Measurements from ENCODE around the gene PTPRK. TPM values are rescaled to one million over a fixed set of nuclear protein-coding genes. Genes with fewer than 3 reads are reported as not detected.

PTPRK gene
- total RNA-seq, 4 donors from 2014 or later = 88.0 to 187 (median 136) TPM

- Histone ChIP-seq H3K4me3 (no peak overlapping the region), H3K36me3 (peaks cover 0 to 25% (median 8%) of the 10 kb centered on the region in 4 donors), H3K27me3 (no peaks in the 10 kb centered on the region), H3K9me3 (no peaks in the 10 kb centered on the region), H3K27ac (no peak overlapping the region), H3K4me1 (no peaks in the 10 kb centered on the region)
- 77 to 79% methylated on average over 3 of the region's 3 CpGs for WGBS, 2 donors (ENCODE audit: low coverage in 1 of 2)
- in situ Hi-C loops (cut with MboI; ENCODE audit: low pct_ligation_motif_present in 1 of 4, low pct_unique_long_range_greater_than_20kb in 1 of 4, low sequenced_read_pairs in 3 of 4) = no loop called here
- intact Hi-C loops (cut with DNase I; ENCODE audit: low total_unique reads) = no loop called here
- TF ChIP-seq EP300 (IDR thresholded peaks at IDR 0.05; ENCODE audit: low read depth) (no peak), POLR2A (IDR thresholded peaks at IDR 0.05) (no peak)
- no peak for DNase-seq
Observed at GRCh38 chr6:127969701-127970100, 550.7 kb downstream of the PTPRK start.

DNA sequence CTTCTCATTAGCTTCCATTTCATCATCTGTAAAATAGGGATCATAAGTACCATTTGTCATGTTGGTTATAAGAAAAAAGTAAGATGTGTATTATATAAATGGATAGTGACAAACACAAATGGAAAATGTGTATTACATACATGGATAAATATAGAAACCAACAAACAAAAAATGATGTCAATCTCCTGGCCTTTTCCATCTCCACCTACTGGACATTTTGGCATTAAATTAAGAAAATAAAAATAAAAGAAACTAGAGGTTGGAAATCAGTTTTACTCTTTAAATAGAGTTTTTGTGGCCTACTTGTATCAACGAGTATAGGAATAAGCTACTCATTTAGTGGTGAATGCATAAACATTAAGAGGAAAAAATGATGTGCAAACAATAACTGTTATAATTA, 552.0 kb downstream of the PTPRK start:
- TF ChIP-seq EP300 (IDR thresholded peaks at IDR 0.05; ENCODE audit: low read depth) = no peak
- TF ChIP-seq POLR2A (IDR thresholded peaks at IDR 0.05) = no peak
- TF ChIP-seq, protein P1, sequence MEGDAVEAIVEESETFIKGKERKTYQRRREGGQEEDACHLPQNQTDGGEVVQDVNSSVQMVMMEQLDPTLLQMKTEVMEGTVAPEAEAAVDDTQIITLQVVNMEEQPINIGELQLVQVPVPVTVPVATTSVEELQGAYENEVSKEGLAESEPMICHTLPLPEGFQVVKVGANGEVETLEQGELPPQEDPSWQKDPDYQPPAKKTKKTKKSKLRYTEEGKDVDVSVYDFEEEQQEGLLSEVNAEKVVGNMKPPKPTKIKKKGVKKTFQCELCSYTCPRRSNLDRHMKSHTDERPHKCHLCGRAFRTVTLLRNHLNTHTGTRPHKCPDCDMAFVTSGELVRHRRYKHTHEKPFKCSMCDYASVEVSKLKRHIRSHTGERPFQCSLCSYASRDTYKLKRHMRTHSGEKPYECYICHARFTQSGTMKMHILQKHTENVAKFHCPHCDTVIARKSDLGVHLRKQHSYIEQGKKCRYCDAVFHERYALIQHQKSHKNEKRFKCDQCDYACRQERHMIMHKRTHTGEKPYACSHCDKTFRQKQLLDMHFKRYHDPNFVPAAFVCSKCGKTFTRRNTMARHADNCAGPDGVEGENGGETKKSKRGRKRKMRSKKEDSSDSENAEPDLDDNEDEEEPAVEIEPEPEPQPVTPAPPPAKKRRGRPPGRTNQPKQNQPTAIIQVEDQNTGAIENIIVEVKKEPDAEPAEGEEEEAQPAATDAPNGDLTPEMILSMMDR (IDR thresholded peaks at IDR 0.05) = no peak
- no peak for TF ChIP-seq POLR2AphosphoS5 (IDR thresholded peaks at IDR 0.05)
- DNase-seq = no peak
- Histone ChIP-seq H3K27ac (no peak overlapping the region), H3K4me1 (no peaks in the 10 kb centered on the region), H3K9me3 (no peaks in the 10 kb centered on the region), H3K27me3 (no peaks in the 10 kb centered on the region), H3K36me3 (peaks cover 0 to 25% (median 8%) of the 10 kb centered on the region in 4 donors), H3K4me3 (no peak overlapping the region)
- WGBS, 2 donors (ENCODE audit: low coverage in 1 of 2) = 81 to 82% methylated on average over 1 of the region's 1 CpG
- in situ Hi-C loops (cut with MboI; ENCODE audit: low pct_ligation_motif_present in 1 of 4, low pct_unique_long_range_greater_than_20kb in 1 of 4, low sequenced_read_pairs in 3 of 4) (no loop called here), intact Hi-C loops (cut with DNase I; ENCODE audit: low total_unique reads) (no loop called here)

- Histone ChIP-seq H3K9me3 (no peaks in the 10 kb centered on the region), H3K4me3 (no peak overlapping the region), H3K36me3 (peaks cover 0 to 20% (median 8%) of the 10 kb centered on the region in 4 donors), H3K4me1 (no peaks in the 10 kb centered on the region), H3K27ac (no peak overlapping the region), H3K27me3 (no peaks in the 10 kb centered on the region)
- 84 to 91% methylated on average over 2 to 3 of the region's 3 CpGs for WGBS, 2 donors (ENCODE audit: low coverage in 1 of 2)
- in situ Hi-C loops (cut with MboI; ENCODE audit: low pct_ligation_motif_present in 1 of 4, low pct_unique_long_range_greater_than_20kb in 1 of 4, low sequenced_read_pairs in 3 of 4) = no loop called here
- no peak for DNase-seq
- TF ChIP-seq EP300 (IDR thresholded peaks at IDR 0.05; ENCODE audit: low read depth) (no peak), POLR2AphosphoS5 (IDR thresholded peaks at IDR 0.05) (no peak), POLR2A (IDR thresholded peaks at IDR 0.05) (no peak)
- TF ChIP-seq, protein P1 (IDR thresholded peaks at IDR 0.05) = no peak
- intact Hi-C loops (cut with DNase I; ENCODE audit: low total_unique reads) = no loop called here
Observed at GRCh38 chr6:127967708-127968107, 552.7 kb downstream of the PTPRK start.

DNA sequence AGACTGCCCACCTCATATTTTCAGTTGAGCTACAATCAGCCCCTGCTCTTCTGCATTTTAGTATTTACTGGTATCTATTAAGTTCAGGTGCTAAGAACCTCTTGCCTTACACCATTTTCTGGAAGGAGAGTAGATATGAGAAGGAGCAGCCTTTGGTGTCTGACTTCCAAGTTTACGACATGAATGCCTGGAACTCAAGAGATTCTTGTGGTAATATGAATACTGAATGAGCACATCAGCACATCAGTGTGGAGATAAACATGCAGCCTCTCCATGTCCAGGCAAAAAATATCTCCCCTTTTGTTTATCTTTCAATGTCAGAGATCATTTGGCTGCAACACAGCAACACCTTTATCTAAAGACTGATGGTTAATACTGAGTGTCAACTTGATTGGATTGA, 553.8 kb downstream of the PTPRK start:
- no peaks in the 10 kb centered on the region for H3K4me1 ChIP-seq
- in situ Hi-C loops (cut with MboI; ENCODE audit: low pct_ligation_motif_present in 1 of 4, low pct_unique_long_range_greater_than_20kb in 1 of 4, low sequenced_read_pairs in 3 of 4) = no loop called here

More for the DNA sequence above, 553.8 kb downstream of the PTPRK start:
- no peaks in the 10 kb centered on the region for H3K9me3 ChIP-seq
- peaks cover 0 to 12% (median 6%) of the 10 kb centered on the region in 4 donors for H3K36me3 ChIP-seq
- no peak for DNase-seq
- H3K27ac ChIP-seq = no peak overlapping the region
- intact Hi-C loops (cut with DNase I; ENCODE audit: low total_unique reads) = no loop called here
- WGBS, 2 donors (ENCODE audit: low coverage in 1 of 2) = 85 to 88% methylated on average over 1 of the region's 1 CpG
- H3K4me3 ChIP-seq = no peak overlapping the region
- no peaks in the 10 kb centered on the region for H3K27me3 ChIP-seq
- TF ChIP-seq POLR2A (IDR thresholded peaks at IDR 0.05) (no peak), EP300 (IDR thresholded peaks at IDR 0.05; ENCODE audit: low read depth) (no peak), POLR2AphosphoS5 (IDR thresholded peaks at IDR 0.05) (no peak)
- TF ChIP-seq, protein P1 (IDR thresholded peaks at IDR 0.05) = no peak

Measured in transverse colon (tissue), 4 donors.